Measurements from ENCODE around the gene CLIC5. TPM values are rescaled to one million over a fixed set of nuclear protein-coding genes. Genes with fewer than 3 reads are reported as not detected.

The CLIC5 gene
- polyA plus RNA-seq, 1 experiment: not detected

DNA sequence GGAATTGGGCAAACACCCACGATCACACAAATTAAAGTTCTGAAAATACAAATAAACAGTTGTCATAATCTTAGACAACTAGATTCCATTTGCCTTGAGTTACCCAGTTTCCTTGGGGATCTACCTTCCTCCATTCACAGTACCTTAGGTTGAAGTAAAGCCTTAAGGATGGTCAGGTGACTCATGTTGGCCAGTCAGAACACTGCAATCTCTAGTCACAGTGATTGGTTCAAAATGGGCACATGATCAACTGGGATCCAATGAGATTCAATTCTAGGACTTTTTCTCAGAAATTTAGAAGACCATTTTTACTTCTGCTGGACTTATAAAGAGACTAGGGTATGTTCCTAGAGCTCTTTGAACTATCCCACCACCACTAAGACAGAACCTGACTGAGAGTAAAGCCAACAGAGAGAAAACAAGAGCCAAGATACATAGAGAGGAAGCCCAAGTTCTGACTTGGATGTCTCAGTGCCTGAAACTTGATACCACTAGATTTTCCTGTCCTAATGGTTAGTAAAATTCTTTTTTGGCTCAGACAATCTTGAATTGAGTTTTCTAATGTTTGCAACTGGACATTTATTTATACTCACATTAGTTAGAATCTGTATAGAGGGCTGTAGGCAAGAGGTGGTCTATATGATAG is 8.6 kb upstream of the CLIC5 start:
- ChIA-PET CTCF (no interaction called here), POLR2A (no interaction called here)
- no peak for DNase-seq (ENCODE audit: low read depth, low spot score)
- no peaks in the 10 kb centered on the region for H3K27me3 ChIP-seq (ENCODE audit: control insufficient read depth, insufficient read depth, low read length)
- no peak overlapping the region for H3K27ac ChIP-seq (ENCODE audit: low read depth, low read length)
- TF ChIP-seq, protein P1, sequence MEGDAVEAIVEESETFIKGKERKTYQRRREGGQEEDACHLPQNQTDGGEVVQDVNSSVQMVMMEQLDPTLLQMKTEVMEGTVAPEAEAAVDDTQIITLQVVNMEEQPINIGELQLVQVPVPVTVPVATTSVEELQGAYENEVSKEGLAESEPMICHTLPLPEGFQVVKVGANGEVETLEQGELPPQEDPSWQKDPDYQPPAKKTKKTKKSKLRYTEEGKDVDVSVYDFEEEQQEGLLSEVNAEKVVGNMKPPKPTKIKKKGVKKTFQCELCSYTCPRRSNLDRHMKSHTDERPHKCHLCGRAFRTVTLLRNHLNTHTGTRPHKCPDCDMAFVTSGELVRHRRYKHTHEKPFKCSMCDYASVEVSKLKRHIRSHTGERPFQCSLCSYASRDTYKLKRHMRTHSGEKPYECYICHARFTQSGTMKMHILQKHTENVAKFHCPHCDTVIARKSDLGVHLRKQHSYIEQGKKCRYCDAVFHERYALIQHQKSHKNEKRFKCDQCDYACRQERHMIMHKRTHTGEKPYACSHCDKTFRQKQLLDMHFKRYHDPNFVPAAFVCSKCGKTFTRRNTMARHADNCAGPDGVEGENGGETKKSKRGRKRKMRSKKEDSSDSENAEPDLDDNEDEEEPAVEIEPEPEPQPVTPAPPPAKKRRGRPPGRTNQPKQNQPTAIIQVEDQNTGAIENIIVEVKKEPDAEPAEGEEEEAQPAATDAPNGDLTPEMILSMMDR (IDR thresholded peaks at IDR 0.05; ENCODE audit: low read depth, low read length): no peak
- no peaks in the 10 kb centered on the region for H3K9me3 ChIP-seq (ENCODE audit: control insufficient read depth, insufficient read depth, low read length)
- H3K4me3 ChIP-seq (ENCODE audit: low read depth, low read length): no peak overlapping the region

GRCh38 chr6:46023216-46023915 is 7.7 kb upstream of the CLIC5 start:
- TF ChIP-seq, protein P1 (IDR thresholded peaks at IDR 0.05; ENCODE audit: low read depth, low read length): no peak
- ChIA-PET POLR2A (no interaction called here), CTCF (no interaction called here)
- no peak overlapping the region for H3K4me3 ChIP-seq (ENCODE audit: low read depth, low read length)
- no peaks in the 10 kb centered on the region for H3K9me3 ChIP-seq (ENCODE audit: control insufficient read depth, insufficient read depth, low read length)
- H3K27ac ChIP-seq (ENCODE audit: low read depth, low read length): no peak overlapping the region
- H3K27me3 ChIP-seq (ENCODE audit: control insufficient read depth, insufficient read depth, low read length): no peaks in the 10 kb centered on the region
- DNase-seq (ENCODE audit: low read depth, low spot score): no peak

DNA sequence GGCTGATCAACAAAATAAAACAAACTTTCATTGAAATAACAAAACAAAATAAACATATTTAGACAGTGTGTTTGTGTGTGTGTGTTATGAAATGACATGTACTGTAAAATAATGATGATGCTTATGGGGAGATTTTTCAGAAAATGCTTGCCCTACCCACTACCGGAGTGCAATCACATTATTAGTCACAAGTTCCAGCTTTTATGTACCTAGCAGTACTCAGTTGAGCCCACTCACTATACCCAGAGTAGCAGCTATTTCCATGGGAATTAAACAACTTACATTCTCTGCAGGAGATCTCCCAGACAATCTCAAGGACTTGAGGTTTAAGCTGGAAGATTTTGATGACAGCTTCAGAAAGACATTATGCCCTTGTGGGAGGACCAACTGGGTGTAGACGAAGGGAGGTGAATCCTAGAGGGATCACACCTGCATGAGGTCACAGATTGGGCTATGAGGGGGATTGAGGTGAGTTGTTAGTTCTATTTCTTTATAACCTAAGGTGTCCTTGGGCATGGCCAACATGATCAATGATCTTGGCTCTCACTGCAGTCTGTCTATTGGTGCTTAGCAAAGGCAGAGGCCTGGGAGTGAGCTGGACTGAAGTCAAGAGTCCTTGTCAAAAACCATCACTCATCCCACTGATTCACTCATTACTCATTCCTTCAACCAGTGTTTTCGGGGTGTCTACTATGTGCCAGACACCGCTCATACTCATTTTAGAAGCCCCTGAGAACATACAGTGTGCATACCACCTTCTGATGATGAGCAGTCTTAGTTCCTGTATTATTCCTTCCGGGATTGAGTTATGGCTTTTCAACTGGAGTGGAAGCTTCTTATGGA is 6.7 kb upstream of the CLIC5 start:
- no peaks in the 10 kb centered on the region for H3K27me3 ChIP-seq (ENCODE audit: control insufficient read depth, insufficient read depth, low read length)
- no peak overlapping the region for H3K4me3 ChIP-seq (ENCODE audit: low read depth, low read length)
- ChIA-PET POLR2A (no interaction called here), CTCF (no interaction called here)
- H3K9me3 ChIP-seq (ENCODE audit: control insufficient read depth, insufficient read depth, low read length): no peaks in the 10 kb centered on the region
- TF ChIP-seq, protein P1 (IDR thresholded peaks at IDR 0.05; ENCODE audit: low read depth, low read length): no peak
- no peak overlapping the region for H3K27ac ChIP-seq (ENCODE audit: low read depth, low read length)
- no peak for DNase-seq (ENCODE audit: low read depth, low spot score)

- CTCF ChIA-PET: interaction anchor here (1.1 kb wide), 1 partner anchor 831 kb away, joined by 4 read pairs; no protein-coding TSS in a partner anchor
Measured at GRCh38 chr6:46017726-46018125, 2.1 kb upstream of the CLIC5 start.

More at GRCh38 chr6:46017726-46018125, 2.1 kb upstream of the CLIC5 start:
- no peak for DNase-seq (ENCODE audit: low read depth, low spot score)
- POLR2A ChIA-PET: no interaction called here
- H3K9me3 ChIP-seq (ENCODE audit: control insufficient read depth, insufficient read depth, low read length): no peaks in the 10 kb centered on the region; the same call in 1 of the 2 replicates
- H3K4me3 ChIP-seq (ENCODE audit: low read depth, low read length): no peak overlapping the region
- TF ChIP-seq, protein P1 (IDR thresholded peaks at IDR 0.05; ENCODE audit: low read depth, low read length): no peak
- H3K27me3 ChIP-seq (ENCODE audit: control insufficient read depth, insufficient read depth, low read length): peaks cover 34% of the 10 kb centered on the region
- H3K27ac ChIP-seq (ENCODE audit: low read depth, low read length): no peak overlapping the region

All from AG04450 (cell line).